ENCODE measurements around the gene PPFIBP1. TPM values are rescaled to one million over a fixed set of nuclear protein-coding genes. Genes with fewer than 3 reads are reported as not detected.

Gene PPFIBP1
- total RNA-seq, 4 donors from 2014 or later, result 48.6 to 148 (median 74.8) TPM

GRCh38 chr12:27667540-27667939 is 143.5 kb downstream of the PPFIBP1 start:
- TF ChIP-seq POLR2AphosphoS5 (IDR thresholded peaks at IDR 0.05) (no peak), POLR2A (IDR thresholded peaks at IDR 0.05) (no peak), CTCF (IDR thresholded peaks at IDR 0.05) (no peak), EP300 (IDR thresholded peaks at IDR 0.05) (no peak)
- H3K36me3 ChIP-seq, result peaks cover 65% of the 10 kb centered on the region
- no peaks in the 10 kb centered on the region for H3K9me3 ChIP-seq

GRCh38 chr12:27672051-27672450 is 148.0 kb downstream of the PPFIBP1 start:
- peaks cover 6% of the 10 kb centered on the region for H3K4me1 ChIP-seq
- WGBS, result 77% methylated on average over 4 of the region's 4 CpGs
- TF ChIP-seq POLR2A (IDR thresholded peaks at IDR 0.05) (no peak), CTCF (IDR thresholded peaks at IDR 0.05) (no peak), POLR2AphosphoS5 (IDR thresholded peaks at IDR 0.05) (no peak), EP300 (IDR thresholded peaks at IDR 0.05) (no peak)
- no peaks in the 10 kb centered on the region for H3K9me3 ChIP-seq
- no peak overlapping the region for H3K4me3 ChIP-seq
- peaks cover 49% of the 10 kb centered on the region for H3K36me3 ChIP-seq
- H3K27ac ChIP-seq, result no peak overlapping the region
- H3K27me3 ChIP-seq, result no peaks in the 10 kb centered on the region
- no peak for DNase-seq (ENCODE audit: low spot score in 2 of 2)

More at GRCh38 chr12:27667540-27667939, 143.5 kb downstream of the PPFIBP1 start:
- no peaks in the 10 kb centered on the region for H3K27me3 ChIP-seq
- peaks cover 5% of the 10 kb centered on the region for H3K4me1 ChIP-seq
- H3K4me3 ChIP-seq, result no peak overlapping the region
- 84% methylated on average over 6 of the region's 6 CpGs for WGBS
- H3K27ac ChIP-seq, result no peak overlapping the region
- DNase-seq (ENCODE audit: low spot score in 2 of 2), result no peak

DNA sequence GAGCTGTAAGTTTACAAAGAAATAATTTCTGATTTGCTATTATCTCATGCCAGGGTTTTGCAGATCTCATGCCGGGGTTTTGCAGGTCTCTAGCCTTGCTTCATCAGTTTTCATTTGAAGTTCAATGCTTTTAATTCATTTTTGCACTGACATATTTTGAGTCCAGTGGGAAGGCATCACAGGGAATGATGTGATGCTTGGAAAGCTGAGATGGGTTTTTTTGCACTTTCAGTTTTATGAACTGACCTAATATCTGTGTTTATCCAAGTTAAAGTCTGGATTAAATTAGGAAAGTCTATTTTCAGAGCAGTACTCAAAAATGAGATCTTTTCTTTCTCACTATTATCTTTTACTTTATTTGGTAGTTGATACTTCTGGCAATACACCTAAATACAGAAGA is 148.6 kb downstream of the PPFIBP1 start:
- 69% methylated on average over 1 of the region's 1 CpG for WGBS
- peaks cover 46% of the 10 kb centered on the region for H3K36me3 ChIP-seq

DNA sequence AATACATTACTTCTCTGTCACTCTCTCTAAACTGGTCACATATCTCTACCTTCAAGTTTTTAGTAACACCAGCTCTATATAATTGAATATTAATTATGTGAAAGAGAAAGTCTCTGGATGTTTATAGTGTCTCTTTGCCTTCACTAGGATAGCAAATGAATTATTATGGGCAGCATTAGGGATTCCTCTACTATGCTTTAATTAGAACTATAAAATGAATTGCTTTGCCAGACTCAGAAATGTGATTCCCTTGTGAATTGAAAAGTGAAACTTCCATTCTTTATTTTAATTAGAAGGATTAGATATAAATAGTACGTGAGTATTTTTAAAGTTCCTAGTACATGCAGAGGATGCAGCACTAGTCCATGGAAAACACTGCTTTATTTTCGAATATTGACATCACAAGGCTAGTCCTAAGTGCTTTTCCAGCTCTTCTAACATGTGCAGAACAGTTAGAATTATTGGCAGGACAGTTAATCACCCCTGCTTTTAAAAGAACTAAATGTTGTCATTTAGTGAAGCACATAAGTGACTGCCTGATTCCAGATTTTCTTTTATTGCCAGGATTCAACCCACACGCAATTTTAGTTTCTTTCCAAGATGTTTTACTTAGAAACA is 149.2 kb downstream of the PPFIBP1 start:
- TF ChIP-seq POLR2AphosphoS5 (IDR thresholded peaks at IDR 0.05) (no peak), POLR2A (IDR thresholded peaks at IDR 0.05) (no peak), EP300 (IDR thresholded peaks at IDR 0.05) (no peak), CTCF (IDR thresholded peaks at IDR 0.05) (no peak)
- H3K27ac ChIP-seq, result peak overlapping the region; percentile 44
- WGBS, result 47% methylated on average over 3 of the region's 3 CpGs

More for the DNA sequence above, 148.6 kb downstream of the PPFIBP1 start:
- no peaks in the 10 kb centered on the region for H3K9me3 ChIP-seq
- TF ChIP-seq EP300 (IDR thresholded peaks at IDR 0.05) (no peak), POLR2AphosphoS5 (IDR thresholded peaks at IDR 0.05) (no peak), POLR2A (IDR thresholded peaks at IDR 0.05) (no peak), CTCF (IDR thresholded peaks at IDR 0.05) (no peak)
- no peak for DNase-seq (ENCODE audit: low spot score in 2 of 2)
- H3K4me3 ChIP-seq, result no peak overlapping the region
- H3K4me1 ChIP-seq, result peaks cover 6% of the 10 kb centered on the region
- peak overlapping the region; percentile 44 for H3K27ac ChIP-seq
- H3K27me3 ChIP-seq, result no peaks in the 10 kb centered on the region

GRCh38 chr12:27674989-27675388 is 151.0 kb downstream of the PPFIBP1 start:
- 74% methylated on average over 2 of the region's 2 CpGs for WGBS
- H3K4me3 ChIP-seq, result no peak overlapping the region
- H3K27me3 ChIP-seq, result no peaks in the 10 kb centered on the region
- H3K27ac ChIP-seq, result no peak overlapping the region
- TF ChIP-seq EP300 (IDR thresholded peaks at IDR 0.05), result no peak
- TF ChIP-seq POLR2AphosphoS5 (IDR thresholded peaks at IDR 0.05), result no peak
- no peak for TF ChIP-seq CTCF (IDR thresholded peaks at IDR 0.05)
- peaks cover 34% of the 10 kb centered on the region for H3K36me3 ChIP-seq
- no peak for DNase-seq (ENCODE audit: low spot score in 2 of 2)
- peaks cover 6% of the 10 kb centered on the region for H3K4me1 ChIP-seq
- H3K9me3 ChIP-seq, result no peaks in the 10 kb centered on the region

More for the DNA sequence above, 149.2 kb downstream of the PPFIBP1 start:
- H3K36me3 ChIP-seq, result peaks cover 41% of the 10 kb centered on the region
- DNase-seq (ENCODE audit: low spot score in 2 of 2), result no peak
- H3K9me3 ChIP-seq, result no peaks in the 10 kb centered on the region
- H3K4me3 ChIP-seq, result no peak overlapping the region
- peaks cover 6% of the 10 kb centered on the region for H3K4me1 ChIP-seq
- no peaks in the 10 kb centered on the region for H3K27me3 ChIP-seq

All from suprapubic skin (tissue), 4 donors.